WI38 (cell line): ENCODE measurements around the gene DYNLT1.

ENCODE experiments used
- H3K4me3 ChIP-seq: 2 replicates; pipeline ENCODE4 v1.5.1; 2011; ENCODE audit warnings: low read depth, mild to moderate bottlenecking, control low read depth, low read length
- CTCF ChIP-seq: IDR thresholded peaks from 2 replicates; pipeline ENCODE4 v1.5.1; 2012; ENCODE audit warnings: low read depth, mild to moderate bottlenecking, control low read depth, low read length

DYNLT1 gene

DNA sequence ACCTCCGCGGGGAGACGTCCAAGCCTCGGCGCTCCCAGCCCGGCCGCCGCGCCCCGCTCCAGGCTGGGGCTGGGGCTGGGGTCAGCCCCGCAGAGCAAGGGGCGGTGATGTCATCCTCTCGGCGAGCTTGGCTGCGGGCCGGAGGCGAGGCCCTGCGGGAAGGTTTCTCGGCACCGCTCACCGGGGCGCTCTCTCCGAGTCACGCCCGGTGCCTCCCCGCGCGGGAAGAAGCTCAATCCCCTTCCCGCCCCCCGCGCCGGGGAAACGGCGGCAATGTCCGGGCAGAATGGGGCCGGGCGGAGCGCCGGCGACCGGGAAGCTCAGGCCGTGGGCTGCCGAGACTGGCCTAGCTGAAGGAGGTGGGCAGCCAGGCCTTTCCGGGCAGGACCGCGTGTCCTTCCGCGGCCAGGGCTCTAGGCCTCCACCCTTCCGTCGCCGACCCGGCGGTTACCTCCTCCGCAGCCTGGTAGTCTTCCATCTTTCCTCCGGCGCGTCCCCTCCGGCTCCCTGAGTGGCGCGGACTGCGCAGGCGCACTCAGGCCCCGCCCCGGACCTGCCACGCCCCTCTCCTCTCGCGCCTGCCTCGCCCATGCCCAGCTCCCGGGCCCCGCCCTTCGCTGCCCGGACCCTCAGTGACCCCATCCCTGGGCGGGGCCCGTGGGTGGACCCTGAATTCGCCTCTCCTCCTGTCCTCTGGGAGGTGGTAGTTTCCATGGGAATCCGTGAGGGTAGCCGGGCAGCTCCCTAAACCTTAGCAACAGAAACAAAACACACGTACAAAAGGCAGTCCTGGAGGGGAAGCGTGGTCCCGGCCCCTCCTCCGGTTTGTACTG, at the start of gene DYNLT1:
Gene DYNLT1 (minus strand): TSS at position 513 of the 833 bp plus-strand sequence. CDS start 35 bp downstream, at position 478.
- TF ChIP-seq CTCF = no peak
- H3K4me3 ChIP-seq = peak within 1 kb of the TSS; percentile 92

GRCh38 chr6:158688860-158689259, 44.3 kb upstream of the DYNLT1 start:
- TF ChIP-seq CTCF = no peak
- no peak overlapping the region for H3K4me3 ChIP-seq

DNA sequence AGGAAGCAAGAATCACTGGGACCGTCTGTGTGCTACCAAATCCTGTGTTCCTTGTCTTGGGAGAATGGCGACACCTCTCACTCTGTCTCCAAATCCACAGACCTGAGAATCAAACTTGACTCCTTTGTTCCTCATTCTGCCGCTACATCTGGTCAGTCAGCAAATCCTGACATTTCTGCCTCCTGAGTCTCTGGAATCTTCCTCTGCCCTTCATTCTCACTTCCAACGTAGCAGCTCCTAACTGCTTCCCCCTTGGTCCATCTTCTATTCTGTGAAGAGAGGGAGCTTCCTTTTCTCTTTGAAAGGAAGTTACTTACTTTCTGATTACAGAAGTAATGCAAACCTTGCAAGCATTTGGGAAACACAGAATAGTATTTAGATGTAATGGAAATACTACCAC, 43.0 kb upstream of the DYNLT1 start:
- H3K4me3 ChIP-seq = no peak overlapping the region
- no peak for TF ChIP-seq CTCF

DNA sequence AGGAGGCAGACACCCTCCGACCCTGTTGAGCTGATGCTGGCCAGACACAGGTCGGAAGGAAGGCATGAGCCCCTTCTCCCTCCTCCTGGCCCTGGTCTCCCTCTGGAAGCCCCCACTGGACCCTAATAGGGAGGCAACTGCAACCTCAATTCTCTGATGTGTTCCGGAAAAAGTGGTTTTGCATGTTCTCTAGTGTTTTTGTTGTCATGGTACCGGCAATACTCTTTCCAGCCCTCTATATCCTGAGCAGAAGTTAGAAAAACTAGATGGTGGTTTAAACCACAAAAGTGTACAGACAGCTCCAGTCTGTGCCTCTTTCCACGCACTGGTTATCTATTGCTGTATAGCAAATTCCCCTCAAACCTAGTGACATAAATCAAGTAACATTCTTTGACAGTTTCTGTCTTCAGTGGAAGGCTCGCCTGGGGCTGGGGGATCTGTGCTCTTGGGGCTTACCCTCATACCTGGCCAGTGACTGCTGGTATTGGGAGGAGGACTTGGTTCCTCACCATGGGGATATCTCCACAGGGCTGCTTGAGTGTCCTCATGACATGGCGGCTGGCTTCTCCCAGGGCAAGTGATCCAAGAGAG, 42.3 kb upstream of the DYNLT1 start:
- TF ChIP-seq CTCF = no peak
- H3K4me3 ChIP-seq = no peak overlapping the region

GRCh38 chr6:158686311-158686710, 41.8 kb upstream of the DYNLT1 start:
- no peak for TF ChIP-seq CTCF

DNA sequence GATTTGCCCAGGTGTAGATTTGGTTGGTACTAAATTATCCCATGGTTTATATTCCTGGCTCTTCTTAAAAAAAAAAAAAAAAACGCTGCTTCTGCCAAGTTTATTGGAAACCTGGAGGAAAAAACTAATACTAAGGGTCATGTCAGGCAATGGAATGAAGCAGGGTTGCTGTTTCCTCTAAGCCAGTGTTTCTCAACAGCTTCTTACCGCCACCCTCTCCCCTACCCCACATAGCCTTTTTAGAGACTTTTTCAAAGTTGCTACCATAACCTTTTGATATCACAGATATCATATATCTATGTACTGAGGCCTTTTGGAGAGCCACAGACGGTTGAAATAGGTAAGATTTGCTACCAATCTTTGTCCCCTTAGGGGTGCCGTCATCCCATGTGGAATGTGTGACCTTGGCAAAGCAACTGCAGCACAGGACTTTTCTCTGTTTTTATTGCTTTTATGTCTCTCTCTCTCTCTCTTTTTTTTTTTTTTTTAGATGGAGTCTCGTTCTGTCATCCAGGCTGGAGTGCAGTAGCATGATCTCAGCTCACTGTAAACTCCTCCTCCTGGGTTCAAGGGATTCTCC, 40.3 kb upstream of the DYNLT1 start:
- H3K4me3 ChIP-seq = no peak overlapping the region
- TF ChIP-seq CTCF = no peak

More at GRCh38 chr6:158686311-158686710, 41.8 kb upstream of the DYNLT1 start:
- H3K4me3 ChIP-seq = no peak overlapping the region

- TF ChIP-seq CTCF = no peak
- H3K4me3 ChIP-seq = no peak overlapping the region
Observed at GRCh38 chr6:158684311-158684710, 39.8 kb upstream of the DYNLT1 start.
